ENCODE measurements around the gene GNE.
"Not testable (repeated sequence)": the region's sequence is repeated elsewhere in the genome, so short reads cannot be mapped to it uniquely, and the experiment has no call there.

GNE gene

GRCh38 chr9:36247356-36247755, 10.9 kb downstream of the GNE start:
- no peak overlapping the region for H3K4me3 ChIP-seq (ENCODE audit: low read depth, low read length)
- ChIA-PET POLR2A (interaction anchor here (3.3 kb wide), 1 partner anchor 11 kb away, joined by 13 read pairs; the partner anchor contains the start of gene GNE), CTCF (interaction anchor here (0.6 to 5.7 kb wide), 18 partner anchors 12 to 448 kb away, joined by 3 to 97 read pairs (median 5); no protein-coding TSS in a partner anchor)
- no peak overlapping the region for H3K27ac ChIP-seq (ENCODE audit: extremely low read depth, low read depth, low read length)
- H3K4me1 ChIP-seq (ENCODE audit: control insufficient read depth, insufficient read depth, low read length), result no peaks in the 10 kb centered on the region
- no peak for TF ChIP-seq ZNF223 (tag by site-specific recombination; IDR thresholded peaks at IDR 0.05)
- TF ChIP-seq ZNF580 (tag by site-specific recombination; IDR thresholded peaks at IDR 0.05), result no peak
- no peak for TF ChIP-seq ZNF19 (tag by site-specific recombination; IDR thresholded peaks at IDR 0.05; ENCODE audit: low read depth)
- no peak for TF ChIP-seq ZNF394 (tag by site-specific recombination; IDR thresholded peaks at IDR 0.05; ENCODE audit: borderline replicate concordance)
- no peak for TF ChIP-seq OSR2 (tag by site-specific recombination; IDR thresholded peaks at IDR 0.05)
- TF ChIP-seq ZNF768 (tag by site-specific recombination; IDR thresholded peaks at IDR 0.05), result no peak
- TF ChIP-seq ZNF416 (tag by site-specific recombination; IDR thresholded peaks at IDR 0.05), result no peak
- TF ChIP-seq PATZ1 (tag by site-specific recombination; IDR thresholded peaks at IDR 0.05), result no peak
- TF ChIP-seq ZNF626 (tag by site-specific recombination; IDR thresholded peaks at IDR 0.05), result no peak
- TF ChIP-seq ZNF785 (tag by site-specific recombination; IDR thresholded peaks at IDR 0.05), result no peak
- no peak for TF ChIP-seq ZNF426 (tag by site-specific recombination; IDR thresholded peaks at IDR 0.05)
- TF ChIP-seq ZNF18 (tag by site-specific recombination; IDR thresholded peaks at IDR 0.05), result no peak
- no peak for TF ChIP-seq ZNF623 (tag by site-specific recombination; IDR thresholded peaks at IDR 0.05)
- no peak for TF ChIP-seq ZNF596 (tag by site-specific recombination; IDR thresholded peaks at IDR 0.05)
- no peak for TF ChIP-seq ZNF37A (tag by site-specific recombination; IDR thresholded peaks at IDR 0.05)
- no peaks in the 10 kb centered on the region for H3K9me3 ChIP-seq (ENCODE audit: control insufficient read depth, insufficient read depth, low read depth, low read length)
- peaks cover 23 to 41% of the 10 kb centered on the region in 2 experiments; a peak in 2 of 3 replicates for H3K36me3 ChIP-seq (ENCODE audit: control insufficient read depth in 2 of 2, insufficient read depth in 1 of 2, low read length in 2 of 2)

DNA sequence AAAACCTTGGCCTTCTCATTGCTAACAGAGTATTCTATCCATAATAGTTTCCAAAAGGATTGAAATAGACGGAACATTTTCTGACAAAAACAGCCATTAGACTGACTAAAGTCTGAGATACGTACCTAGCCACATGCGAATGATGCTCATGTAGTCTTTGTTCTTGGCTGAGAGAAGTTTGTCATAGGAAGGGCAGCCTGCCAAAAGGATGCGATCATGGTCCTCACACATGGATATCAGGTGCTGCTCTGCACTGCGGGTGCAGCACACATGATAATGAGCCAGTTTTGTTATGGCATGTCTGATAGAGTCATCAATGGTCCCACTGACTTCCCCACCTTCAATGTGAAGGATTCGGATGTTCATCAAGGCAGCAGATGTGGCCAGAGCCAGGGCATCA, 12.3 kb downstream of the GNE start:
- Histone ChIP-seq H3K9me3 (ENCODE audit: control insufficient read depth, insufficient read depth, low read depth, low read length) (no peaks in the 10 kb centered on the region), H3K4me1 (ENCODE audit: control insufficient read depth, insufficient read depth, low read length) (no peaks in the 10 kb centered on the region), H3K27ac (ENCODE audit: extremely low read depth, low read depth, low read length) (no peak overlapping the region), H3K36me3 (ENCODE audit: control insufficient read depth in 2 of 2, insufficient read depth in 1 of 2, low read length in 2 of 2) (peaks cover 23 to 54% of the 10 kb centered on the region in 2 experiments; a peak in 2 of 3 replicates), H3K4me3 (ENCODE audit: low read depth, low read length) (no peak overlapping the region)
- TF ChIP-seq, protein P1, sequence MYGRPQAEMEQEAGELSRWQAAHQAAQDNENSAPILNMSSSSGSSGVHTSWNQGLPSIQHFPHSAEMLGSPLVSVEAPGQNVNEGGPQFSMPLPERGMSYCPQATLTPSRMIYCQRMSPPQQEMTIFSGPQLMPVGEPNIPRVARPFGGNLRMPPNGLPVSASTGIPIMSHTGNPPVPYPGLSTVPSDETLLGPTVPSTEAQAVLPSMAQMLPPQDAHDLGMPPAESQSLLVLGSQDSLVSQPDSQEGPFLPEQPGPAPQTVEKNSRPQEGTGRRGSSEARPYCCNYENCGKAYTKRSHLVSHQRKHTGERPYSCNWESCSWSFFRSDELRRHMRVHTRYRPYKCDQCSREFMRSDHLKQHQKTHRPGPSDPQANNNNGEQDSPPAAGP (tag by site-specific recombination; IDR thresholded peaks at IDR 0.05), result no peak
- TF ChIP-seq ZNF114 (tag by site-specific recombination; IDR thresholded peaks at IDR 0.05) (no peak), ZNF626 (tag by site-specific recombination; IDR thresholded peaks at IDR 0.05) (no peak), ZNF600 (tag by site-specific recombination; IDR thresholded peaks at IDR 0.05) (peak; percentile 70), ZNF529 (tag by site-specific recombination; IDR thresholded peaks at IDR 0.05; ENCODE audit: insufficient replicate concordance) (no peak)
- TF ChIP-seq, protein P2, sequence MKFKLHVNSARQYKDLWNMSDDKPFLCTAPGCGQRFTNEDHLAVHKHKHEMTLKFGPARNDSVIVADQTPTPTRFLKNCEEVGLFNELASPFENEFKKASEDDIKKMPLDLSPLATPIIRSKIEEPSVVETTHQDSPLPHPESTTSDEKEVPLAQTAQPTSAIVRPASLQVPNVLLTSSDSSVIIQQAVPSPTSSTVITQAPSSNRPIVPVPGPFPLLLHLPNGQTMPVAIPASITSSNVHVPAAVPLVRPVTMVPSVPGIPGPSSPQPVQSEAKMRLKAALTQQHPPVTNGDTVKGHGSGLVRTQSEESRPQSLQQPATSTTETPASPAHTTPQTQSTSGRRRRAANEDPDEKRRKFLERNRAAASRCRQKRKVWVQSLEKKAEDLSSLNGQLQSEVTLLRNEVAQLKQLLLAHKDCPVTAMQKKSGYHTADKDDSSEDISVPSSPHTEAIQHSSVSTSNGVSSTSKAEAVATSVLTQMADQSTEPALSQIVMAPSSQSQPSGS (tag by site-specific recombination; IDR thresholded peaks at IDR 0.05; ENCODE audit: low read depth), result no peak
- POLR2A ChIA-PET, result no interaction called here
- CTCF ChIA-PET, result interaction anchor here (0.7 to 3.0 kb wide), 2 partner anchors 82 to 90 kb away, joined by 3 to 12 read pairs; no protein-coding TSS in a partner anchor

GRCh38 chr9:36239675-36240074, 18.6 kb downstream of the GNE start:
- H3K4me3 ChIP-seq (ENCODE audit: low read depth, low read length); H3K27ac ChIP-seq (ENCODE audit: extremely low read depth, low read depth, low read length); POLR2A ChIA-PET; H3K4me1 ChIP-seq (ENCODE audit: control insufficient read depth, insufficient read depth, low read length); H3K9me3 ChIP-seq (ENCODE audit: control insufficient read depth, insufficient read depth, low read depth, low read length): not testable (repeated sequence)
- CTCF ChIA-PET, result interaction anchor here (1.2 kb wide), 1 partner anchor 89 kb away, joined by 3 read pairs; no protein-coding TSS in a partner anchor
- H3K36me3 ChIP-seq (ENCODE audit: control insufficient read depth in 2 of 2, insufficient read depth in 1 of 2, low read length in 2 of 2), result peaks cover 20 to 44% of the 10 kb centered on the region in 2 experiments; a peak in 2 of 3 replicates
